Measurements from ENCODE around the gene DNAJA4.

- TF ChIP-seq YY1 (IDR thresholded peaks at IDR 0.05; ENCODE audit: insufficient read depth, insufficient read length) = no peak
- no peak for TF ChIP-seq ZNF274 (IDR thresholded peaks at IDR 0.05; ENCODE audit: low read depth, low read length)
Measured at GRCh38 chr15:78241017-78241416, 23.3 kb upstream of the DNAJA4 start.

Measured in NT2/D1 (cell line).